Measurements from ENCODE around the gene BHLHE41. TPM values are rescaled to one million over a fixed set of nuclear protein-coding genes. Genes with fewer than 3 reads are reported as not detected.

Gene BHLHE41
- total and polyA plus RNA-seq, 2 of the 8 experiments (the other 6 are each of a cell fraction or from before 2014, with no cell fraction given) = 1.1 to 3.4 TPM

- TF ChIP-seq ASH2L (IDR thresholded peaks at IDR 0.05; ENCODE audit: low read length) (no peak), GABPA (IDR thresholded peaks at IDR 0.05; ENCODE audit: borderline replicate concordance, insufficient read depth, low read length) (no peak), SIN3A (conservative IDR thresholded peaks at IDR 0.05 in 1 of 2, IDR thresholded peaks at IDR 0.05 in 1 of 2; ENCODE audit: low read depth in 1 of 2, low read length in 2 of 2) (no peak), CTCF (IDR thresholded peaks at IDR 0.05; ENCODE audit: control extremely low read depth in 1 of 3, insufficient read depth in 1 of 3, low read depth in 1 of 3, low read length in 3 of 3) (peak; percentile 49 to 56 (median 56); a peak in 3 of 4 replicates), EZH2 (IDR thresholded peaks at IDR 0.05; ENCODE audit: low read depth, low read length, severe bottlenecking) (no peak), RAD21 (IDR thresholded peaks at IDR 0.05 in 1 of 2, conservative IDR thresholded peaks at IDR 0.05 in 1 of 2; ENCODE audit: low read depth in 2 of 2, low read length in 2 of 2) (peak; percentile 82 to 90)
- TF ChIP-seq, protein P1, sequence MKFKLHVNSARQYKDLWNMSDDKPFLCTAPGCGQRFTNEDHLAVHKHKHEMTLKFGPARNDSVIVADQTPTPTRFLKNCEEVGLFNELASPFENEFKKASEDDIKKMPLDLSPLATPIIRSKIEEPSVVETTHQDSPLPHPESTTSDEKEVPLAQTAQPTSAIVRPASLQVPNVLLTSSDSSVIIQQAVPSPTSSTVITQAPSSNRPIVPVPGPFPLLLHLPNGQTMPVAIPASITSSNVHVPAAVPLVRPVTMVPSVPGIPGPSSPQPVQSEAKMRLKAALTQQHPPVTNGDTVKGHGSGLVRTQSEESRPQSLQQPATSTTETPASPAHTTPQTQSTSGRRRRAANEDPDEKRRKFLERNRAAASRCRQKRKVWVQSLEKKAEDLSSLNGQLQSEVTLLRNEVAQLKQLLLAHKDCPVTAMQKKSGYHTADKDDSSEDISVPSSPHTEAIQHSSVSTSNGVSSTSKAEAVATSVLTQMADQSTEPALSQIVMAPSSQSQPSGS (IDR thresholded peaks at IDR 0.05; ENCODE audit: low read length) = no peak
- no peak overlapping the region for H3K4me3 ChIP-seq (ENCODE audit: extremely low read depth in 1 of 4, insufficient read depth in 2 of 4, low read depth in 3 of 4, low read length in 4 of 4)
- no peak overlapping the region for H3K27ac ChIP-seq (ENCODE audit: low read depth, low read length)
- 82% methylated on average over 6 of the region's 6 CpGs; no CpG with 5 or more reads in 1 of the 2 experiments for WGBS, 2 experiments (ENCODE audit: extremely low coverage in 1 of 2, insufficient coverage in 1 of 2, insufficient read length in 1 of 2, insufficient replicate concordance in 2 of 2, low coverage in 1 of 2, low lambda C conversion rate in 2 of 2, missing lambda C conversion rate in 1 of 2)
- H4K20me1 ChIP-seq (replicated peaks in 1 of 2; ENCODE audit: control insufficient read depth in 1 of 2, insufficient read depth in 2 of 2, low read length in 2 of 2) = no peaks in the 10 kb centered on the region
- no peak overlapping the region for H2BK12ac ChIP-seq (ENCODE audit: low read depth, low read length)
- ChIA-PET POLR2A (ENCODE audit: partially characterized antibody) (no interaction called here), CTCF (ENCODE audit: partially characterized antibody) (interaction anchor here (0.6 to 3.9 kb wide), 24 partner anchors 10 to 719 kb away, joined by 3 to 22 read pairs (median 4); partner anchors contain the start of gene BHLHE41)
- no peak overlapping the region for H3K23ac ChIP-seq (ENCODE audit: insufficient read length)
- H3K18ac ChIP-seq (ENCODE audit: extremely low read depth, low read length) = no peak overlapping the region
- no peak overlapping the region for H3K56ac ChIP-seq (replicated peaks; ENCODE audit: insufficient read length, low read depth, low read length)
- no peaks in the 10 kb centered on the region for H3K23me2 ChIP-seq (ENCODE audit: low read depth, low read length)
- H4K5ac ChIP-seq (ENCODE audit: insufficient read length, low read depth, low read length) = no peak overlapping the region
- no peak overlapping the region for H3K14ac ChIP-seq (ENCODE audit: insufficient read length)
- H2AFZ ChIP-seq (ENCODE audit: low read length) = no peak overlapping the region; the same call in 1 of the 2 replicates
- no peak overlapping the region for H2BK20ac ChIP-seq (ENCODE audit: low read length)
- no peaks in the 10 kb centered on the region for H3K79me1 ChIP-seq (ENCODE audit: low read depth, low read length)
- no peaks in the 10 kb centered on the region for H3K27me3 ChIP-seq (replicated peaks in 1 of 4; ENCODE audit: control insufficient read depth in 3 of 4, extremely low read depth in 1 of 4, insufficient read depth in 3 of 4, low read length in 3 of 4)
- H2BK5ac ChIP-seq (ENCODE audit: low read depth, low read length) = no peak overlapping the region
- H2BK120ac ChIP-seq (replicated peaks; ENCODE audit: low read depth, low read length) = no peak overlapping the region
- H3K4me1 ChIP-seq (replicated peaks in 1 of 4; ENCODE audit: control insufficient read depth in 3 of 4, insufficient read depth in 4 of 4, low read length in 3 of 4) = no peaks in the 10 kb centered on the region
- H3K9me3 ChIP-seq (ENCODE audit: insufficient read depth in 2 of 2, low read depth in 1 of 2, low read length in 1 of 2) = no peaks in the 10 kb centered on the region
- no peak overlapping the region for H2AK5ac ChIP-seq (ENCODE audit: low read depth, low read length)
- H3K4ac ChIP-seq (replicated peaks; ENCODE audit: insufficient read length, low read depth, low read length) = no peak overlapping the region
- H3K36me3 ChIP-seq (ENCODE audit: control insufficient read depth in 2 of 4, insufficient read depth in 4 of 4, low read length in 3 of 4) = no peaks in the 10 kb centered on the region
- no peaks in the 10 kb centered on the region for H3K79me2 ChIP-seq (ENCODE audit: control insufficient read depth in 1 of 2, insufficient read depth in 2 of 2, low read length in 2 of 2)
- H4K8ac ChIP-seq (ENCODE audit: extremely low read depth, insufficient read depth, low read length) = no peak overlapping the region
- DNase-seq (ENCODE audit: low read depth in 1 of 2, low spot score in 2 of 2) (no peak), FAIRE-seq (no peak)
- H3K9ac ChIP-seq (replicated peaks in 1 of 4; ENCODE audit: extremely low read depth in 1 of 4, low read depth in 3 of 4, low read length in 3 of 4) = no peak overlapping the region
- H3K4me2 ChIP-seq (ENCODE audit: insufficient read depth in 1 of 2, low read depth in 2 of 2, low read length in 2 of 2) = no peak overlapping the region
- H4K91ac ChIP-seq (replicated peaks; ENCODE audit: insufficient read length, low read length) = no peak overlapping the region
- no peak overlapping the region for H2BK15ac ChIP-seq (ENCODE audit: low read length)
Measured at GRCh38 chr12:26091822-26092221, 33.0 kb downstream of the BHLHE41 start.

Measured in H1 (cell line).